GM19328 (cell line): ENCODE measurements around the gene SLC7A1.

Experiments used
- ATAC-seq: cut with Tn5 transposase; IDR thresholded peaks from one replicate; pipeline ENCODE4 v1.9.1; 2021; ENCODE audit warnings: mild to moderate bottlenecking, moderate library complexity; ENCODE audit not compliant: unreplicated experiment

Gene SLC7A1

GRCh38 chr13:29583073-29583785 lies 12.3 kb downstream of the SLC7A1 start:
- no peak for ATAC-seq

- no peak for ATAC-seq
Measured at GRCh38 chr13:29582171-29582570, 13.3 kb downstream of the SLC7A1 start.

GRCh38 chr13:29581666-29582065 lies 13.8 kb downstream of the SLC7A1 start:
- no peak for ATAC-seq

- no peak for ATAC-seq
Measured at GRCh38 chr13:29579094-29579493, 16.4 kb downstream of the SLC7A1 start.

DNA sequence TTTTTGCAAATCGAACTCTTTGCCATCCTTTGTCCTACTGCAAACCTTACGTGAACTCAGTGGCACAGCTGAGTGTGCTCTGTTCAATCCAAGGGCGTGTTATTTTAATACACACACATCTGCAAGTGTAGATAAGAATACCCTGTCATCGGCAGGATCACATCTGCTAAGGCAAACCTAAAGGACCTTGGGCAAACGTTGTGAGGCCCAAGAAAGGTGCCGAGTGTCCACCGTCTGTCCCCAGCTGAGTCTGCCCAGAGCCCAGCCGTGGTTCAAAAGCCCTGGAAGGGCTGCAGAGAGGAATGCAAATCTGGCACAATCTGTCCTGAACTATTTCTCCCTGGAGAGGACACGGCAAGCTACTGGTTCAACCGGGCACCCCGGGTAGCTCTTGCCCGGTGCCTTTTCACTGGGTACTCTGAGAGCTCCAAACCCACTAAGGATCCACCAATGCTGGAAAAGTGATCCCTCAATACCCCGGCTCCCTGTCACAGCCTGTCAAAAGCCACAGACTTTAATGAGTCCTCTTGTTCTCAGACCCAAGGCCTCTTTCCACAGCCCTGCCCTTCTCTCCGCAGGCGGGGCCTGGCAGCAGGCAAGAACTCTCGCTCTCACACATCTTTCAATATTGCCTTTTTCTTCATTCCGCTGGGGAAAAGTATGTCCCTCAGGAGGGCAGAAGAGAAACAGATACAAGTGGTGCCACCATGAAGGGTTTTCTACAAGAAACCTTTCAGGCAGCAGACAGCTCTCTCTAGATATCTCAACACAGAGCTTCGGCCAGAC lies 17.0 kb downstream of the SLC7A1 start:
- no peak for ATAC-seq

DNA sequence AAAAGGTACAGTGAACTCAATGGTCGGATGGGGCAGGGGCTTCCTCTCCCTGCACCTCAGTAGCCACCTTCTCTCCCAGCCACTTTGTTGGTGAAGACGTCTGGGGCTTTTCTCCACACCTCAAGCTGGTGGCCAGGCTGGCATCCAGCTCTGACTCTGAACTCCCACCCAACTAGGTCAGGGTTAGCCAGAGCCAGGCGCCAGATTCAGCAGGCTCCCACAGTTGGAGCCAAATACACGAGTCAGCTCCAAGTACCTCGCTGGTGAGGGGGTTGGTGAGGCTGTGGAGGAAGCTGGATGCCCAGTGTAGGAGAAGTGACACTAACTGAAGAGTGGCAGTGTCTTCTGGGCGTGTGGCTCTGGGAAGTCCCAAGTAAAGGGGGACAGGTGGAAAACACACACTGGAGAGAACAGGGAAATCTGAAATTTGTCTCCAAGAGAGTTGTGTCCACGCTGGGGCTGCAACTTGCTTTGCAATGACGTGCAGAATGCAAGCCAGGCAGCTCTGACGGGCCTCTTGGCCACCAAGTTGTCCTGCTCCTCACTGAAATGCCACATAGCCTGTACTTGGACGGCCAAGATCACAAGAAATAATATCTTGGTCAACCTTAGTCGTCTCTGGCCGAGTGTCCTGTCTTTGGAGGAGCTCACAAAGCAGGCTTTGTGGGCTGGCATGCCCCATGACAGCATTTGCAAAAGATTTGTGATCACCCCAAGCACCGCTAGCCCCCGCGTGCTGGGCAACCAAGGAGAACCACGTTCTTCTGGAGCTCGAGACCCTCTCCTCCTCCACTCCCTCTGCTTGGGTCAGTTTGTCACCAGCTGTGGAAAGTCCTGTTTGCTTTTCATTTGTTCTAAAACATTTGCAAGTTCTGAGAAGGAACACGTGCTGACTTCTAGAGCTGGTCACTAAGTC lies 18.1 kb downstream of the SLC7A1 start:
- no peak for ATAC-seq

DNA sequence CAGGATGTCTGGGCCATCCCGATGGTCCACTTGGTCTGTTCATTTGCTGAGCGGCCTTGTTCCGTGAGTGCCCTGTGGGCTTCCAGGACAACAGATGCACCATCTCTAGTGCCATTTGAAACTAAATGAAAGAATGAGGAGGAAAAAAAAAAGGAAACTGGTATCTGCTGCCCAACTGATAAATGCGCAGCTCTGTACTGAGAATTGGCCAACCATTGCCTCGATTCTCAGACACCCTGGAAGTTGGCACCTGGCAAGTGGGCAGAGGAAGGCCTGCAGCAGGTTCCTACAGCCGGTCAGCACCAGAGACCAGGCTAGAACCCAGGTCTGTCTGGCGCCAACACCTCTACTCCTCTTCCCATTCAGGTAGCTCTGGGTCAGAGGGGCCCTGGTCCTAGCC lies 18.9 kb downstream of the SLC7A1 start:
- ATAC-seq: no peak

DNA sequence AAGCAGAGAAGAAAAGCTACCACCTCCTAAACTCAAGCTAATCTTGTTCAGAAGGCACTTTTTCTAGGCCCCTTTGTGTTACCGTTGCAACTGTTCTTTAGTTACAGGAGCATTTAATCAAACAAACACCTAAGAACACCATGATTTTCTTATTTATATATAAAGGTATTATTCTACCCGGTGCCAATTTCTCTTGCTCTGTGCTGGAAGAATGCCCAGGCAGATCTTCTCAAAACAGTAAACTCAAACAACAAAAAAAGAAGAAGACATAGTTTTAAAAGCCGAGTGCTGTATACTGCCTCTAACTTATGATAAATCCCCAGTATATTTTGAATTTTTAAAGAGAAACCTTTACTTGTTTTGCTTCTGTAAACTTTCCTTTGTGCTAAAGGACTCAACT lies 20.4 kb downstream of the SLC7A1 start:
- ATAC-seq: no peak

DNA sequence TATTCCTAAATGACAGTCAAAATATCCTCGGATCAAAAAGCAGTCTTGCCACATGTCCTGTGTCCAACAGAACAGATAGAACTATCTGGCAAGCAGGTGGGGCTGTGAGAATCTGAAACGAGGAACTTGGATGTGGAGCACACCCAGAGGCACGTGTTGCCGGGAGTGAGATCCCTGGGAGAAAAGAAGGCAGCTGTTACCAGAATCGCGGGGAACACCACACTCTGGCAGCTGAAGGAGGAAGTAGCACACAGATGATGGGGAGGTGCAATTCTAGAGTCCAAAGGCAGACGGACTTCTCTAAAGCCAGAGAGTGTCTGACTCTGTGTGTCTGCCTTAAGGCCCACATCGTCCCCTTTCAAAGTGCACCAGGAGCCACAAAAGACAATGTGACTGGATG lies 22.3 kb downstream of the SLC7A1 start:
- peak; percentile 60 for ATAC-seq

DNA sequence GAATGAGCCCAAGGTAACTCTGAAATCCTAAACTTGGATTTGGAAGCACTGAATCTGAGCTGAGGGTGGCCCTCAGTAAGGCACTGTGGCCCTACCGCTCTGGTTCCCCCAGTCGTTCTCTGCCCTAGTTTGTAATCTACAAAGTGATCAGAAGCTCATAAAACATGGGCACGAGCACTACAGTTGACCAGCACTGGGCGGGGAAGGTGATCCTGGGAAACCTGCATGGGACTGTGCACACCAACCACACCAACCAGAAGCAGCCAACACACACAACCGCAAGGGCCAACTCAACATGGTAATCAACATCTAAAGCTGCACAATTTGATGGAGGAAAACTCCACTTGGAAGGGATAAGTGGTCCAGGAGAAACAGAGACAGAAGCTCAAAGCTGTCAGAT lies 22.9 kb downstream of the SLC7A1 start:
- ATAC-seq: no peak

- ATAC-seq: no peak
Measured at GRCh38 chr13:29571876-29572570, 23.5 kb downstream of the SLC7A1 start.

DNA sequence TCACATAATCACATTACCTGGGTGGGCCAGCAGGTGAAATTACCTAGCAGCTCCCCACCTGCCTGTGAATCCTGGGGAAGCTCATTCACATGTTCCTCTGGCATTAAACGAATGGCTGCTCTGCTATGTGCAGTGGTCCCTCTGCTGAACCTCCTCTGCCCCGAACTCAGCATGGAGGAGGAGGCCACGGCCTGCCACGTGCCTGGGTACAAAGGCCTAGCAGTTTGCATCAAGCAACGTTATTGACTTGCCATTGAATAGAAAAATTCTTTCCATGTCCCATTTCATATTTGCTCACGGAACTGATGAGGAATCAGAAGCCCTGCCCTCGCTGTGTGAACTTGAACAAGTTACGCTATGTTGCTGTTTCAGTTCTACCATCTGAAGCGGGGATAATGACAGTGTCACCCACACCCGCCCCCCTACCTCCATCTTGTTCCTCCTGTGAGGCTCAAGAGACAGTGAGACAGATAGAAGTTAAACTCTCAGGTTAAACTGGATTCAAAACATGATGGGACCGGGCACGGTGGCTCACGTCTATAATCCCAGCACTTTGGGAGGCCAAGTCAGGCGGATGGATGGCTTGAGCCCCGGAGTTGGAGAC lies 25.3 kb downstream of the SLC7A1 start:
- ATAC-seq: no peak

DNA sequence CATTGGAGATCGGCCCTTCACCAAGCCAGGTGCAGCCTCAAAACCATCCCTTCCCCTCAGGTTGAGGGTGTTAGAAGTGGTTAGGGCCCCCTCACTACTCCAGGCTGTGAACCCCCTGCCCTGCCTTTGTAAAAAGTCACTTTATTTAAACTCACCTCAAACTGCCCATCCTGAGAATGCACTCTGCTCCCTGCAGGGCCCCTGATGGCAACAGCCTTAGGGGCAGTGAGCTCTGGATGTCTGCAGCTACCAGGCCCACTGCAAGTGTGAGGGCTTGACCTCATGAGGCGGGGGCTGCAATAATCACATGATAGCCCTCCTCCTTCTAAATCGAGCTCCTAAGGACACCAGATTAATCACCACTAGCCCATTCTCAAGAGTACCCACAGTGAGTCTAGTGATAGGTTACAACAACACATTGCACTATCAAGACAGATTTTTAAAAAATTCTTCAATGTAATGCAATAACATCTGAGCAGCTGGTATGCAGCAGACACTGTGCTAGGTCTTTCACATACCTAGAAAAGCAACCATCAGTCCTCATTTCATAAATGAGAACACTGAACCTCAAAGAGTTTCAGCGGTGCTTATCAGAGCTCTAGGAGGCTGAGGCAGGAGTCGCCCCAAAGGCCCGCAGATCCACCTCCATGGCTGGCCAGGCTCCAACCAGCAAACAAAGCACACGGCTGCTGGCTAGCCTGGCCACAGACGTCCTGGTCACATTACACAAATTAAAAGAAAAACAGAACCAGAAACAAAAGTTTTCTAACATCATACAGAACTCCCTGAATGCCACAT lies 26.0 kb downstream of the SLC7A1 start:
- ATAC-seq: no peak

DNA sequence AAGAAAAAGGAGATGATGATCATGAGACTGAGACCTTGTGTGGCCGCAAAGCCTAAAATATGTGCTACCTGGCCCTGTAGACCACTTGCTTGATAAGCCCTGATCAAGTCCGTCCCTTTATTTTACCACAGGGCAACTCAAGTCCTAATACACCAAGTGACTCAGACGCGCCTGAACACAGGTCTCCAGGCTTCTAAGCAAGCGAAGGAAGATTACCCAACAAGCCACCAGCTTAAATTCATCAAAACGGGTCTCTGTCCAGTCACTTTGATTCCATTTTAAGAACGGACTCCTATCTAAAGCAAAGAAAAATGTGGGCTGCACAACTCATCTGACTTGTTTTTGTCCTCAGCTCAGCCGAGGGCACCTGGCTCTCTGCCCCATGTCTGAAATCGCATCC lies 26.8 kb downstream of the SLC7A1 start:
- no peak for ATAC-seq

GRCh38 chr13:29567411-29567810 lies 28.1 kb downstream of the SLC7A1 start:
- no peak for ATAC-seq

DNA sequence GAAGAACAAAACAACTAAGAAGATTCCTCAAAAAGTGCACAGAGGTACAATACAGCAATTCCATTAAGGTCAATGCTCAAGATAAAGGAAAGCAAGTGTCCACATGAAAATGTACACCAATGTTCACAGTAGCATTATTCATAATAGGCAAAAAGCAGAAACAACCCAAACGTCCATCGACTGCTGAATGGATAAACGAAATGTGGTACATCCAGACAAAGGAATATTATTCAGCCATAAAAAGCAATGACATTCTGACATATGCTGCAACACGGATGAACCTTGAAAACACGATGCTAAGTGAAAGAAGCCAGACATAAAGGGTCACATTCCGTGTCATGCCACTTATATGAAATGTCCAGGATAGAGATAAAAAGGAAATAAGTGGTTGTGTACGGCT lies 29.3 kb downstream of the SLC7A1 start:
- no peak for ATAC-seq

GRCh38 chr13:29564818-29565217 lies 30.7 kb downstream of the SLC7A1 start:
- ATAC-seq: no peak

DNA sequence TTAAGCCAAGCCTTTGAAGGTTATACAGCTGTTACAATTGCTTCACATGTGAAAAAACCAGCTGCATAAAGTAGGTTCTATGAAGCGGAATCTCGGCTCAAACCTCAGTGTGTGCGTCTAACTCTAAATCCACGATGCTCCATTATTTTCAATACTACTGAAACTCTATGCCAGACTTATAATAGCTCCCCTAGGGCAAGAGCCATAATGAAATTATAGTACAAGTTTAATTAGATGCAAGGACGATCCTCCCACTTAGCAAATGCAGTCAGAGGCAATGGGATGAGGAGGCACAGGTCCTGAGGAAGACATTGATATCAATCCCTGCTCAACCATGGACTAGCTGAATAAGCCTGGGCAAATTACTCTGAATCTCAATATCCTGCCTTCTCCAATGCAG lies 31.1 kb downstream of the SLC7A1 start:
- no peak for ATAC-seq

DNA sequence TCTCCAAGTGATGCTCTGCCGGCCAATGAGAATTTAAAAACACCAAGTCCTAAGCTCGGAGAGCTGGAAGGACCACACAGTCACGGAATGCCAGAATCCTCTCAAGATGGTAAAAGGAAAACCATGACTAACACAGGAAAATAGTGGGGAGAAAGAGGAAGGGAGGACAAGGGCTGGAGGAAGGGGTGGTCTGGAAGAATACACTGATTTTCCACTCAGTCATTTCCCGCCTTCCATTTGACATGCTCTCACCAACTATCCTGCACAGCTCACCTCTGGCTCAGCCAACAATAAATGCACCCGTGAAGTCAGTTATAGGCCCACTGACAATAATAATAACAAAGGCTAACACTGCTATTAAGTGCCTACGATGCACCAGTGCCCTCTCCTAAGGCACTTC lies 31.5 kb downstream of the SLC7A1 start:
- ATAC-seq: no peak
